ENCODE results near the gene ACSL1. TPM values are rescaled to one million over a fixed set of nuclear protein-coding genes. Genes with fewer than 3 reads are reported as not detected.

The ACSL1 gene
- total and polyA plus RNA-seq, 2 donors (not counting 1 experiment from before 2014, with no cell fraction given) = 15.4 to 30.1 TPM

- Histone ChIP-seq H2AFZ (ENCODE audit: low read length) (no peak overlapping the region), H3K9ac (ENCODE audit: insufficient read depth, low read length) (no peak overlapping the region), H3K4me1 (ENCODE audit: control insufficient read depth, extremely low read depth, insufficient read depth, low read length) (no peaks in the 10 kb centered on the region), H3K9me3 (ENCODE audit: control insufficient read depth, insufficient read depth, low read depth, low read length) (no peaks in the 10 kb centered on the region), H3K4me3 (replicated peaks in 1 of 4; ENCODE audit: control extremely low read depth in 1 of 4, insufficient read depth in 1 of 4, low read depth in 3 of 4, low read length in 4 of 4) (no peak overlapping the region), H3K4me2 (ENCODE audit: extremely low read depth, insufficient read depth, low read length) (no peak overlapping the region), H3K79me2 (ENCODE audit: control insufficient read depth, insufficient read depth, low read length) (no peaks in the 10 kb centered on the region), H3K36me3 (ENCODE audit: control insufficient read depth, insufficient read depth, low read length) (no peaks in the 10 kb centered on the region), H4K20me1 (ENCODE audit: control insufficient read depth, extremely low read depth, insufficient read depth, low read length) (no peaks in the 10 kb centered on the region), H3K27me3 (ENCODE audit: control insufficient read depth, insufficient read depth, low read length) (no peaks in the 10 kb centered on the region), H3K27ac (ENCODE audit: insufficient read depth, low read length) (no peak overlapping the region)
- no peak for TF ChIP-seq EZH2 (IDR thresholded peaks at IDR 0.05; ENCODE audit: low read length, missing control alignments)
- no peak for TF ChIP-seq CTCF (conservative IDR thresholded peaks at IDR 0.05 in 1 of 2, IDR thresholded peaks at IDR 0.05 in 1 of 2; ENCODE audit: low read depth in 1 of 2, low read length in 2 of 2)
- DNase-seq (ENCODE audit: low read depth in 2 of 2) = no peak
Measured at GRCh38 chr4:184796906-184797305, 28.9 kb downstream of the ACSL1 start.

- no peaks in the 10 kb centered on the region for H3K27me3 ChIP-seq (ENCODE audit: control insufficient read depth, insufficient read depth, low read length)
- no peak overlapping the region for H3K4me2 ChIP-seq (ENCODE audit: extremely low read depth, insufficient read depth, low read length)
- TF ChIP-seq EZH2 (IDR thresholded peaks at IDR 0.05; ENCODE audit: low read length, missing control alignments) = no peak
- TF ChIP-seq CTCF (conservative IDR thresholded peaks at IDR 0.05 in 1 of 2, IDR thresholded peaks at IDR 0.05 in 1 of 2; ENCODE audit: low read depth in 1 of 2, low read length in 2 of 2) = no peak
- peak in 1 of 2 donors; percentile 49 for DNase-seq (ENCODE audit: low read depth in 2 of 2)
- H3K79me2 ChIP-seq (ENCODE audit: control insufficient read depth, insufficient read depth, low read length) = no peaks in the 10 kb centered on the region
- H3K36me3 ChIP-seq (ENCODE audit: control insufficient read depth, insufficient read depth, low read length) = no peaks in the 10 kb centered on the region
- H3K27ac ChIP-seq (ENCODE audit: insufficient read depth, low read length) = no peak overlapping the region
- H4K20me1 ChIP-seq (ENCODE audit: control insufficient read depth, extremely low read depth, insufficient read depth, low read length) = no peaks in the 10 kb centered on the region
- H3K9ac ChIP-seq (ENCODE audit: insufficient read depth, low read length) = no peak overlapping the region
- no peaks in the 10 kb centered on the region for H3K4me1 ChIP-seq (ENCODE audit: control insufficient read depth, extremely low read depth, insufficient read depth, low read length)
- no peak overlapping the region for H3K4me3 ChIP-seq (replicated peaks in 1 of 4; ENCODE audit: control extremely low read depth in 1 of 4, insufficient read depth in 1 of 4, low read depth in 3 of 4, low read length in 4 of 4)
- H2AFZ ChIP-seq (ENCODE audit: low read length) = no peak overlapping the region
- H3K9me3 ChIP-seq (ENCODE audit: control insufficient read depth, insufficient read depth, low read depth, low read length) = no peaks in the 10 kb centered on the region
Measured at GRCh38 chr4:184795214-184795844, 30.4 kb downstream of the ACSL1 start.

- no peak for DNase-seq (ENCODE audit: low read depth in 2 of 2)
- Histone ChIP-seq H2AFZ (ENCODE audit: low read length) (no peak overlapping the region), H3K79me2 (ENCODE audit: control insufficient read depth, insufficient read depth, low read length) (no peaks in the 10 kb centered on the region), H4K20me1 (ENCODE audit: control insufficient read depth, extremely low read depth, insufficient read depth, low read length) (no peaks in the 10 kb centered on the region), H3K9me3 (ENCODE audit: control insufficient read depth, insufficient read depth, low read depth, low read length) (no peaks in the 10 kb centered on the region), H3K9ac (ENCODE audit: insufficient read depth, low read length) (no peak overlapping the region), H3K4me1 (ENCODE audit: control insufficient read depth, extremely low read depth, insufficient read depth, low read length) (no peaks in the 10 kb centered on the region), H3K36me3 (ENCODE audit: control insufficient read depth, insufficient read depth, low read length) (no peaks in the 10 kb centered on the region), H3K4me2 (ENCODE audit: extremely low read depth, insufficient read depth, low read length) (no peak overlapping the region), H3K4me3 (replicated peaks in 1 of 4; ENCODE audit: control extremely low read depth in 1 of 4, insufficient read depth in 1 of 4, low read depth in 3 of 4, low read length in 4 of 4) (no peak overlapping the region), H3K27ac (ENCODE audit: insufficient read depth, low read length) (no peak overlapping the region), H3K27me3 (ENCODE audit: control insufficient read depth, insufficient read depth, low read length) (no peaks in the 10 kb centered on the region)
- no peak for TF ChIP-seq CTCF (conservative IDR thresholded peaks at IDR 0.05 in 1 of 2, IDR thresholded peaks at IDR 0.05 in 1 of 2; ENCODE audit: low read depth in 1 of 2, low read length in 2 of 2)
- TF ChIP-seq EZH2 (IDR thresholded peaks at IDR 0.05; ENCODE audit: low read length, missing control alignments) = no peak
Measured at GRCh38 chr4:184794470-184794869, 31.3 kb downstream of the ACSL1 start.
